ENCODE results near the gene ASRGL1. TPM values are rescaled to one million over a fixed set of nuclear protein-coding genes. Genes with fewer than 3 reads are reported as not detected.
"Not testable (repeated sequence)": the region's sequence is repeated elsewhere in the genome, so short reads cannot be mapped to it uniquely, and the experiment has no call there.

Gene ASRGL1
- polyA plus RNA-seq, 1 of the 3 experiments (the other 2 are of a cell fraction): 4.3 TPM

DNA sequence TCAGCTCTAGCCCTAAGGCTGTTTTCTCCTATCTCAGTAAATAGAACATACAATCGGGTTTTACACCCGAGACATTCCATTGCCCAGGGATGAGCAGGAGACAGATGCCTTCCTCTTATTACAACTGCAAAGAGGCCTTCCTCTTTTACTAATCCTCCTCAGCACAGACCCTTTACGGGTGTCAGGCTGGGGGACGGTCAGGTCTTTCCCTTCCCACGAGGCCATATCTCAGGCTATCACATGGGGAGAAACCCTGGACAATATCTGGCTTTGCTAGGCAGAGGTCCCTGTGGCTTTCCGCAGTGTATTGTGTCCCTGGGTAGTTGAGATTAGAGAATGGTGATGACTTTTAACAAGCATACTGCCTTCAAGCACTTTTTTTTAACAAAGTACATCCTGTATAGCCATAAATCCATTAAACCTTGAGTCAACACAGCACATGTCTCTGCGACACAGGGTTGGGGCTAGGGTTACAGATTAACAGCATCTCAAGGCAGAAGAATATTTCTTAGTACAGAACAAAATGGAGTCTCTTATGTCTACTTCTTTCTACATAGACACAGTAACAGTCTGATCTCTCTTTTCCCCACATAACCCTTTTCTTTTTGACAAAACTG lies 31.7 kb downstream of the ASRGL1 start:
- H4K20me1 ChIP-seq (ENCODE audit: insufficient read depth); H3K9ac ChIP-seq; H2AFZ ChIP-seq (ENCODE audit: low read depth); H3K9me2 ChIP-seq; H3K79me2 ChIP-seq (ENCODE audit: insufficient read depth); H3F3A ChIP-seq (replicated peaks; ENCODE audit: insufficient read depth); H3K4me3 ChIP-seq (ENCODE audit: low read depth in 2 of 2, low read length in 1 of 2); H3K4me2 ChIP-seq; H3K9me3 ChIP-seq; CTCF ChIA-PET; H3K36me3 ChIP-seq (replicated peaks in 1 of 2; ENCODE audit: control insufficient read depth in 1 of 2, insufficient read depth in 2 of 2, low read length in 1 of 2); H3K27ac ChIP-seq (ENCODE audit: low read depth in 2 of 2, low read length in 1 of 2); H3K4me1 ChIP-seq (ENCODE audit: control insufficient read depth in 1 of 2, insufficient read depth in 2 of 2, low read depth in 1 of 2, low read length in 1 of 2); DNase-seq; POLR2A ChIA-PET; H3K27me3 ChIP-seq (ENCODE audit: insufficient read depth): not testable (repeated sequence)
- 74% methylated on average over 7 of the region's 7 CpGs for WGBS (ENCODE audit: low lambda C conversion rate)

GRCh38 chr11:62370743-62371440 lies 33.6 kb downstream of the ASRGL1 start:
- Histone ChIP-seq H3K79me2 (ENCODE audit: insufficient read depth) (no peaks in the 10 kb centered on the region), H4K20me1 (ENCODE audit: insufficient read depth) (no peaks in the 10 kb centered on the region), H3K9ac (no peak overlapping the region), H3K4me1 (ENCODE audit: control insufficient read depth in 1 of 2, insufficient read depth in 2 of 2, low read depth in 1 of 2, low read length in 1 of 2) (no peaks in the 10 kb centered on the region), H3K36me3 (replicated peaks in 1 of 2; ENCODE audit: control insufficient read depth in 1 of 2, insufficient read depth in 2 of 2, low read length in 1 of 2) (no peaks in the 10 kb centered on the region), H3K4me3 (ENCODE audit: low read depth in 2 of 2, low read length in 1 of 2) (no peak overlapping the region), H3K27me3 (ENCODE audit: insufficient read depth) (no peaks in the 10 kb centered on the region), H3K9me2 (no peaks in the 10 kb centered on the region), H3K27ac (ENCODE audit: low read depth in 2 of 2, low read length in 1 of 2) (no peak overlapping the region), H2AFZ (ENCODE audit: low read depth) (no peak overlapping the region), H3F3A (replicated peaks; ENCODE audit: insufficient read depth) (no peaks in the 10 kb centered on the region), H3K4me2 (no peak overlapping the region), H3K9me3 (no peaks in the 10 kb centered on the region)
- ChIA-PET POLR2A (interaction anchor here (0.6 kb wide), 1 partner anchor 32 kb away, joined by 5 read pairs; no protein-coding TSS in a partner anchor), CTCF (interaction anchor here (1.1 kb wide), 1 partner anchor 9 kb away, joined by 3 read pairs; no protein-coding TSS in a partner anchor)
- TF ChIP-seq PBX3 (IDR thresholded peaks at IDR 0.05) (no peak), RFX5 (IDR thresholded peaks at IDR 0.05; ENCODE audit: low read length) (no peak), MXI1 (IDR thresholded peaks at IDR 0.05; ENCODE audit: low read depth, low read length) (no peak), RCOR1 (IDR thresholded peaks at IDR 0.05; ENCODE audit: low read length) (no peak), FOXM1 (IDR thresholded peaks at IDR 0.05; ENCODE audit: low read depth) (no peak), USF2 (IDR thresholded peaks at IDR 0.05; ENCODE audit: borderline replicate concordance, low read depth, low read length) (no peak), RXRA (IDR thresholded peaks at IDR 0.05; ENCODE audit: borderline replicate concordance, low read depth) (no peak), SIN3A (IDR thresholded peaks at IDR 0.05; ENCODE audit: borderline replicate concordance, low read depth, low read length) (no peak), FOXJ3 (CRISPR knock-in tag; IDR thresholded peaks at IDR 0.05) (no peak), GATA2 (CRISPR knock-in tag; IDR thresholded peaks at IDR 0.05) (no peak), NFIC (IDR thresholded peaks at IDR 0.05; ENCODE audit: borderline replicate concordance) (no peak), MAX (IDR thresholded peaks at IDR 0.05; ENCODE audit: low read depth) (no peak)
- TF ChIP-seq, protein P1, sequence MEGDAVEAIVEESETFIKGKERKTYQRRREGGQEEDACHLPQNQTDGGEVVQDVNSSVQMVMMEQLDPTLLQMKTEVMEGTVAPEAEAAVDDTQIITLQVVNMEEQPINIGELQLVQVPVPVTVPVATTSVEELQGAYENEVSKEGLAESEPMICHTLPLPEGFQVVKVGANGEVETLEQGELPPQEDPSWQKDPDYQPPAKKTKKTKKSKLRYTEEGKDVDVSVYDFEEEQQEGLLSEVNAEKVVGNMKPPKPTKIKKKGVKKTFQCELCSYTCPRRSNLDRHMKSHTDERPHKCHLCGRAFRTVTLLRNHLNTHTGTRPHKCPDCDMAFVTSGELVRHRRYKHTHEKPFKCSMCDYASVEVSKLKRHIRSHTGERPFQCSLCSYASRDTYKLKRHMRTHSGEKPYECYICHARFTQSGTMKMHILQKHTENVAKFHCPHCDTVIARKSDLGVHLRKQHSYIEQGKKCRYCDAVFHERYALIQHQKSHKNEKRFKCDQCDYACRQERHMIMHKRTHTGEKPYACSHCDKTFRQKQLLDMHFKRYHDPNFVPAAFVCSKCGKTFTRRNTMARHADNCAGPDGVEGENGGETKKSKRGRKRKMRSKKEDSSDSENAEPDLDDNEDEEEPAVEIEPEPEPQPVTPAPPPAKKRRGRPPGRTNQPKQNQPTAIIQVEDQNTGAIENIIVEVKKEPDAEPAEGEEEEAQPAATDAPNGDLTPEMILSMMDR (IDR thresholded peaks at IDR 0.05): no peak
- DNase-seq: no peak
- WGBS (ENCODE audit: low lambda C conversion rate): 88% methylated on average over 32 of the region's 39 CpGs
